B cell (primary cell): ENCODE measurements around the gene PRELID3B.

Source experiments
- CTCF ChIP-seq: fragments of 200-600 bp; IDR thresholded peaks from one replicate; pipeline ENCODE4 v1.8.0; 2022; ENCODE audit warnings: antibody characterized with exemption, mild to moderate bottlenecking
- EZH2 ChIP-seq: IDR thresholded peaks from 2 replicates; pipeline ENCODE4 v1.6.1; 2012; ENCODE audit warnings: borderline replicate concordance, low read depth, mild to moderate bottlenecking, moderate library complexity, low read length; ENCODE audit not compliant: insufficient read depth, poor library complexity, severe bottlenecking

DNA sequence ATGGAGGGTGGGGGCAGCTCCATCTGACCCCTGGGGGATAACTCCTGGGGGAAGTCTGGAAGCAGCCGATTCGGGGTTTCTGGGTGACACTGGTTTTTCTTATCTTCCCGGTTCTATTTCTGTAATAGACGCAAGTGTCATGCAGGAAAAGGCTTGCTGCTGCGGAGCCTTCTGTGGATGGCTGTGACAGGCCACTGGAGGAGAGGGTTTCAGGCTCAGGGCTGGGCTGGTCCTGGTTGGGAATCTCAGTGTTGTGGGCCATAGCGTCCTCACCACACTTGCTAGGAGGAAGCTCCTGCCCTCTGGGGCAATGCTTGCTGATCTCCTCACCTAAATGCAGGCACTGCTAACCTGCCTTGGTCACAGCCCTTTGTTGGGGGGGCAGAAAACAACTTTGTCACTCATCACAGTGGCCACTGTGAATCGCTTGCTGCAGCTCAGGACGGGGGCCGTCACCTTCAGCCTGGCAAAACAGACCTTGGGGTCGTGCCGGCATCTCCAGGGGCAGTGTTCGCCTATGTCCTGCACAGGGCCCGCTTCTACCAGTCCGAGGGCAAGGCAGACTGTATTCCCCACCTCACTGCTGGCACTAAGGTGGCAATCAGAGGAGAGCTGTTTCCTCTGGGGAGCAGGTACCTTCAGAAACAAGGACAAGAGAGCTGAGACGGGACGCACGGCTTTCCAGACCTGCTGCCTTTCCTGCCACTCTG lies 27.8 kb downstream of the PRELID3B start:
- no peak for TF ChIP-seq CTCF
- no peak for TF ChIP-seq EZH2
